Placental epithelial cell (primary cell): ENCODE measurements around the gene OTOP3. TPM values are rescaled to one million over a fixed set of nuclear protein-coding genes. Genes with fewer than 3 reads are reported as not detected.

Experiments
- total RNA-seq: library from RNA; depleted of rRNA; stranded (reverse); fragments of >200 nt; gene quantifications from 2 replicates; pipeline ENCODE4 v1.2.3, GENCODE V29; 2012

Gene OTOP3, protein sequence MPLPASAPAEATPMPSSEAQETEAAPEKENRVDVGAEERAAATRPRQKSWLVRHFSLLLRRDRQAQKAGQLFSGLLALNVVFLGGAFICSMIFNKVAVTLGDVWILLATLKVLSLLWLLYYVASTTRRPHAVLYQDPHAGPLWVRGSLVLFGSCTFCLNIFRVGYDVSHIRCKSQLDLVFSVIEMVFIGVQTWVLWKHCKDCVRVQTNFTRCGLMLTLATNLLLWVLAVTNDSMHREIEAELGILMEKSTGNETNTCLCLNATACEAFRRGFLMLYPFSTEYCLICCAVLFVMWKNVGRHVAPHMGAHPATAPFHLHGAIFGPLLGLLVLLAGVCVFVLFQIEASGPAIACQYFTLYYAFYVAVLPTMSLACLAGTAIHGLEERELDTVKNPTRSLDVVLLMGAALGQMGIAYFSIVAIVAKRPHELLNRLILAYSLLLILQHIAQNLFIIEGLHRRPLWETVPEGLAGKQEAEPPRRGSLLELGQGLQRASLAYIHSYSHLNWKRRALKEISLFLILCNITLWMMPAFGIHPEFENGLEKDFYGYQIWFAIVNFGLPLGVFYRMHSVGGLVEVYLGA
- not detected in 2 replicates for total RNA-seq

DNA sequence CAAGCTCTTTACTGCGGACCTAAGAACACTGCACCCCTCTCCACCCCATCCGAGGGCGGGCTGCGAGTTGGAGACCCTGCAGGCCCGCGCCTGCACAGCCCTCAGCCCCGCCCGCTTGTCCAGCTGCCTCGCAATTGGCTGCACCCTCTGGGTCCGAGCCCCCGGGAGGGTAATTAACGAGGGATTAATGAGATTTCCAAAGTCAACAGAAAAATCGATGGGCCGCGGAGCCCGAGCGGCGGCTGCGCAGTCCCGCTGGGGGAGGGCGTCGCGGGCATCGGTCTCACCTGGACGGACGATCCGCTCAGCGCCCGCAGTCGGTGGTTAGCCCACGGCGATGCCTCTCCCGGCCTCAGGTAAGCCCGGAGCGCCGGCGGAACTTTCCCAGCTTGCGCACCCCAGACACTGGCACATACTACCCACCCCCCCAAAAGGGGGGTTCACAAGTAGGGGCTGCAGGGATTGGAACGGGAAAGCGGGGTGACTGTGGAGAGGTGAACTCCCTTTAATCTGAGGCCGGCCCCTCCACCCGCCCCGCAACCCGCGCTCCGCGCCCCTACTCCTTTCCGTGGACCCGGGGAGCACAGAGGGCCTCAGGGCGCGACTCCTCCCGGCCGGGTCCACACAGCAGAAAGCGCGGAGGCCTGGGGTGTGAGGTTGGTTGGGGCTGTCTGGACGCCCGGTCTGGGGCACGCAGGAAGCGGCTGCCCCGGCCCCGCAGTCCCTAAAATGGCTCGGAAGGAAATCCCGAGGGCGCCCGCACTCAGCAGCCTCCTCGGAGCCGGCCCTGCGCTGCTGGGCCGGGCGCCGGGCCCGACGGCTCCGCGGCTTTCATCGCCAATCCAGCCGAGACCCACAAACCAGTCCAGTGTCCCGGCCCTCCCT is at the start of gene OTOP3:
Gene OTOP3, plus strand, starts transcription at position 314 of the 885 bp plus-strand sequence. Its CDS starts 24 bp downstream, at position 338.

GRCh38 chr17:74892974-74893911 is 42.5 kb upstream of the OTOP3 start, which contains the start of gene FADS6:
TSS of gene FADS6 (minus strand) at chr17:74893633. CDS start at chr17:74893595, 38 bp downstream.

GRCh38 chr17:74922694-74923537 is 12.8 kb upstream of the OTOP3 start, which contains the start of gene USH1G:
TSS of gene USH1G (minus strand) at chr17:74923255. CDS start at chr17:74923073, 182 bp downstream.

GRCh38 chr17:74924250-74924948 is 11.3 kb upstream of the OTOP3 start, which contains the start of gene OTOP2:
TSS of gene OTOP2 (plus strand) at chr17:74924273. CDS start at chr17:74924633, 360 bp downstream.

GRCh38 chr17:74972107-74972972 is 36.6 kb downstream of the OTOP3 start, which contains the start of gene HID1:
TSS of gene HID1 (minus strand) at chr17:74972759. CDS start at chr17:74972656, 103 bp downstream.

DNA sequence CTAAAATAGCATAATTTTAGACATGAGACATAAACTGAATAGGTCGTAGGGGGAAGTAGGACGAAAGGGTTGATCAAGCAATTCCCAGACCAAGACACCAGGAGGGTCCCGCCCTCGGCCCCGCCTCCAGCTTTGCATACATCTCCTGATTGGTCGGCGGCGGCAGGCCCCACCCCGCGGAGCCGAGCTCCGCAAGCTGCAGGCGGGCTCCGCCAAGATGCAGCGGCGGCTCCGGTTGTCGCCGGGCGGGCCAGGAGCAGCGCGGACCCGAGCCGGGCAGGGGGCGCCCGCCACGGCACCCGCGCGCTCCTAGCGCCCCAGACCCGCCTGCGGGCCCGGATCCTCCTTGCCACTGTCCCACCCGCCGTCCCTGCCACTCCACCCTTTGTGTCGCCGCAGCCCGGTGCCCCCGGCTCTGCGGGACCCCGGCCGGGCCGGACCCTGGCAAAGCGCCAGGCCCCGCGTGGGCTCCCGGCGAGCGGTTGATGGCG is 51.8 kb downstream of the OTOP3 start, which contains the start of gene CDR2L:
Gene CDR2L, plus strand, starts transcription at position 215 of the 491 bp plus-strand sequence. CDS start 412 bp downstream, outside the sequence.

Other genes with a start within 250 kb of the OTOP3 start
- not detected in 2 replicates for gene CD300LF, start 223.0 kb upstream of the OTOP3 start, total RNA-seq
- under 0.01 TPM in 1 of 2 replicates, not detected in the other for gene RAB37, start 198.6 kb upstream of the OTOP3 start, total RNA-seq
- gene NHERF1, start 187.3 kb upstream of the OTOP3 start, total RNA-seq = 22.0 and 24.5 TPM in 2 replicates
- 34.2 and 45.9 TPM in 2 replicates for gene NAT9, start 159.6 kb upstream of the OTOP3 start, total RNA-seq
- gene GRIN2C, start 76.0 kb upstream of the OTOP3 start, total RNA-seq = under 0.01 and 0.11 TPM in 2 replicates
- 12.6 and 37.1 TPM in 2 replicates for gene FDXR, start 62.9 kb upstream of the OTOP3 start, total RNA-seq
- not detected in 2 replicates for gene FADS6, start 42.3 kb upstream of the OTOP3 start, total RNA-seq
- under 0.01 and 0.22 TPM in 2 replicates for gene USH1G, start 12.6 kb upstream of the OTOP3 start, total RNA-seq
- gene OTOP2, start 11.6 kb upstream of the OTOP3 start, total RNA-seq = not detected in 2 replicates
- 1.2 and 2.1 TPM in 2 replicates for gene HID1, start 36.9 kb downstream of the OTOP3 start, total RNA-seq
- gene CDR2L, start 51.7 kb downstream of the OTOP3 start, total RNA-seq = 34.9 and 47.9 TPM in 2 replicates
- gene MRPL58, start 76.8 kb downstream of the OTOP3 start, total RNA-seq = 19.2 and 42.8 TPM in 2 replicates
- gene ATP5PD, start 111.1 kb downstream of the OTOP3 start, total RNA-seq = 228 and 229 TPM in 2 replicates
- 17.0 and 21.6 TPM in 2 replicates for gene KCTD2, start 111.3 kb downstream of the OTOP3 start, total RNA-seq
- gene SLC16A5, start 152.1 kb downstream of the OTOP3 start, total RNA-seq = 32.4 and 34.9 TPM in 2 replicates
- gene ARMC7, start 174.1 kb downstream of the OTOP3 start, total RNA-seq = 2.6 and 3.5 TPM in 2 replicates
- 68.2 and 75.0 TPM in 2 replicates for gene NT5C, start 195.8 kb downstream of the OTOP3 start, total RNA-seq
- 53.4 and 162 TPM in 2 replicates for gene JPT1, start 218.6 kb downstream of the OTOP3 start, total RNA-seq
- 74.1 and 119 TPM in 2 replicates for gene SUMO2, start 247.1 kb downstream of the OTOP3 start, total RNA-seq